ENCODE data around the gene DPP6. TPM values are rescaled to one million over a fixed set of nuclear protein-coding genes. Genes with fewer than 3 reads are reported as not detected.

DPP6 gene
- total RNA-seq, 1 donor from 2014 or later: not detected

DNA sequence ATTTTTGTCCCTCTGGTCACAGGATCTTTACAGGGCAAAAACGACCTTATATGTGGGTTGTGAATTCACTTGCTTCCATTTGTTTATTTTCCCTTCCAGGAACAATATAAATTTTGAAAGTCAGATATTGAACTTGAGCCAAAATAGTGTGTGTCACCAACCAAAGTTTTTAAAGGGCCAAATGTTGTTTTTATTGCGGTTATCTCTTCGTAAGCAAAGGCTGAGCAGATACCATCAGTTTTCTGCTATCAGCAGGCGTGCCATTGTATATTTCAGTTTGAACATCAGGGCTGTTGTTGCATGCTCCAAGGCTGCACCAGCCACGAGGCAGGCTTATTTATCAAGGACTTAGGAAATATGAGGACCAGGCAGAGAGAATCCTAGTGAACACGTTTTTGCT lies 790.4 kb downstream of the DPP6 start:
- Mint-ChIP-seq H3K4me3 (no peak overlapping the region), H3K27ac (no peak overlapping the region)

DNA sequence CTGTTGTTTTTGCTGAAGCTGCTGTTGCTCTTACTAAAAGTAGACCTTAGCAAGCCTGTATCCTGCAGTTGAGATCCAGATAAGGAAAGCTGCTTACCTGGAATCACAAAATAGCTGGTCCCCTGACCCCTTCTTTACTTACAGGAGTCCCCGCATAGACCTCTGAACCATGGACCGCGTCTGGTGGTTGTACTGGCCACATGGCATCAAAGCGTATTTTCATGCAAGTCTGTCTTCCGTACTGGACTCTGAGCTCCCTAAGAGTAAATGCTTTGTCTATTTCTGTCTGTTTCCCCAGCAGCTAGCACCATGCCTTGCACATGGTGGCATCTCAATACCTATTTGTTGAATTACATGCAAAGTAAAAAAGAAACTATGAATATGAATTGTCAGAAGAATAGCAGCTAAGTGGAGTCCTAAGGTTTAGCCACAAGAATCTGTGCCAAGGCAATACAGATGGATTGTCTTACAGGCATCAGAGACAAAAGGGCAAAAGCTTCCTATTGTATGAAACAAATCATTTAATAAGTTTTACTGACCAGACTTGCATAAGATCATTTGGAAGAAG lies 791.6 kb downstream of the DPP6 start:
- Mint-ChIP-seq H3K4me1 (no peaks in the 10 kb centered on the region), H3K36me3 (ENCODE audit: low read depth) (no peaks in the 10 kb centered on the region), H3K4me3 (no peak overlapping the region), H3K27me3 (peaks cover 17% of the 10 kb centered on the region), H3K9me3 (no peaks in the 10 kb centered on the region), H3K27ac (no peak overlapping the region)
- no peak for DNase-seq
- intact Hi-C loops (cut with micrococcal nuclease): no loop called here

More for the DNA sequence above, 790.4 kb downstream of the DPP6 start:
- H3K27me3 Mint-ChIP-seq: peaks cover 16% of the 10 kb centered on the region
- H3K9me3 Mint-ChIP-seq: no peaks in the 10 kb centered on the region
- no peak for DNase-seq
- no peaks in the 10 kb centered on the region for H3K36me3 Mint-ChIP-seq (ENCODE audit: low read depth)
- H3K4me1 Mint-ChIP-seq: no peaks in the 10 kb centered on the region
- intact Hi-C loops (cut with micrococcal nuclease): no loop called here

DNA sequence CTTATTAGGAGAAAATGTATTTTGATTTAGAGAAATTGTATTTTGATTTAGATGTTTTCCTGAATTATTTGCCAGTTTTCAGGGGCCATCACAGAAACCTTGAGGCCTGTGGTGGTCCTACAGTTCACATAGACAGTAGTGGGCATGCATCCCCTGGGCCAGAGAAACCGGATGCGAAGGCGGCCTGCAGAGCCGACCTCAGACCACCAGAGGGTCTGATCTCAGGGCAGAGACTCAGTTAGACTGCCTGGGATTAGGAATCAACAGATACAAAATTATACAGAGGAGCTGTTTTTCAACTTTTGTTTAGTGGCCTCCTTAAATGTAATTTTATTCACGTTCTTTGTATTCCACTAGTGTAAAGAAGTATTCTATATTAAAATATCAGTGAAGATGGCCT lies 792.3 kb downstream of the DPP6 start:
- intact Hi-C loops (cut with micrococcal nuclease): no loop called here
- no peak overlapping the region for H3K27ac Mint-ChIP-seq

DNA sequence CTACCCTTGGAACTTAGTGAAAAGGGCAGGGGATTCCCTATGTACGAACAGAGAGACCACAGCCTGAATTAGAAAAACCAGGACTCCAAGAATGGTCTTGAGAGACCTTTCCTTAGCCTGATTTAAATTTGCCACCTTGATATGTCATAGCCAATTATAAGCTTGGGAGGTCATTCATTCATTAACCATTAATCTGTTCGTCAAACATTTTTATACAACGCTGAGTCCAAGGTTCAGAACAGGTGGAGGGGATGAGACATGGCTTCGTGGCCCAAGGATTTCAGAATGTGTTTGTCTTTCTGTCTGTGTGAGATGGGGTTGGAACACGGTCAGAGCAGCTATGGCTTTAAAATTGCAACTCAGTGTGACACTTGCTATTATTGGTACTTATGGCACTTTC lies 792.8 kb downstream of the DPP6 start:
- intact Hi-C loops (cut with micrococcal nuclease): no loop called here
- Mint-ChIP-seq H3K27ac (no peak overlapping the region), H3K27me3 (peaks cover 22% of the 10 kb centered on the region), H3K4me3 (no peak overlapping the region), H3K36me3 (ENCODE audit: low read depth) (no peaks in the 10 kb centered on the region), H3K4me1 (no peaks in the 10 kb centered on the region), H3K9me3 (no peaks in the 10 kb centered on the region)
- DNase-seq: no peak

More for the DNA sequence above, 792.3 kb downstream of the DPP6 start:
- no peak for DNase-seq
- no peaks in the 10 kb centered on the region for H3K9me3 Mint-ChIP-seq
- no peaks in the 10 kb centered on the region for H3K36me3 Mint-ChIP-seq (ENCODE audit: low read depth)
- peaks cover 22% of the 10 kb centered on the region for H3K27me3 Mint-ChIP-seq
- no peak overlapping the region for H3K4me3 Mint-ChIP-seq
- H3K4me1 Mint-ChIP-seq: no peaks in the 10 kb centered on the region

DNA sequence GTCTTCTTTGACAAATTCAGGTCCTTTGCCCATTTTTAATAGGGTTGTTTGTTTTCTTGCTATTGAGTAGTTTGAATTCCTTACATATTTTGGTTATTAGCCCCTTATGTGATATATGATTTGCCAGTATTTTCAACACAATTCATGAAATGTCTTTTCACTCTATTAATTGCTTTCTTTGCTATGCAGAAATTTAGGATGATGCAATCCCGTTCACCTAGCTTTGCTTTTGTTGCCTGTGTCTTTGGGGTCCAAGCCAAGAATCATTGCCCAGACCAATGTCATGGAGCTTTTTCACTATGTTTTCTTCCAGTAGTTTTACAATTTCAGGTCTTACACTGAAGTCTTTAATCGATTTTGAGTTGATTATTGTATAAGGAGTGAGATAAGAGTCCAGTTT lies 796.3 kb downstream of the DPP6 start:
- Mint-ChIP-seq H3K27ac (no peak overlapping the region), H3K27me3 (peaks cover 19% of the 10 kb centered on the region), H3K4me1 (no peaks in the 10 kb centered on the region), H3K4me3 (no peak overlapping the region), H3K9me3 (no peaks in the 10 kb centered on the region), H3K36me3 (ENCODE audit: low read depth) (no peaks in the 10 kb centered on the region)
- intact Hi-C loops (cut with micrococcal nuclease): no loop called here
- DNase-seq: no peak

DNA sequence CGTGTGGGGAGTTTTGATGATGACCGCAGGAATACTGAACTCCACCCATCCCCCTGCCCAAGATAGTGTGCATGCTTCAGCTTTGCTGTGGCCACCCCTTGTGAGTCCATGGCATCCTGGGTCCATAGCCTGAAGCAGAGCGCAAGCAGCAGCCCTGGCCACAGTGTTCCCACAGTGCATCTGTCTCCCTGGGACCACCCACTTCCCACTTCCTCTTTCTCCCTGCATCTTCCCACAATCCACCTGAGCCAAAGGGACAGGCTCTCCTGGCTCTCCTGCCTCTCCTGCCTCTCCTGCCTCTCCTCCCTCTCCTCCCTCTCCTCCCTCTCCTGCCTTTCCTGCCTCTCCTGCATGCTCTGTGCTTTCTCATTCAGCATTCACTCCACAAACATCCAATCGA lies 800.0 kb downstream of the DPP6 start:
- no peak for DNase-seq
- H3K4me3 Mint-ChIP-seq: no peak overlapping the region
- no peaks in the 10 kb centered on the region for H3K4me1 Mint-ChIP-seq
- H3K9me3 Mint-ChIP-seq: no peaks in the 10 kb centered on the region
- no peak overlapping the region for H3K27ac Mint-ChIP-seq
- H3K27me3 Mint-ChIP-seq: peaks cover 8% of the 10 kb centered on the region
- intact Hi-C loops (cut with micrococcal nuclease): no loop called here
- H3K36me3 Mint-ChIP-seq (ENCODE audit: low read depth): no peaks in the 10 kb centered on the region

DNA sequence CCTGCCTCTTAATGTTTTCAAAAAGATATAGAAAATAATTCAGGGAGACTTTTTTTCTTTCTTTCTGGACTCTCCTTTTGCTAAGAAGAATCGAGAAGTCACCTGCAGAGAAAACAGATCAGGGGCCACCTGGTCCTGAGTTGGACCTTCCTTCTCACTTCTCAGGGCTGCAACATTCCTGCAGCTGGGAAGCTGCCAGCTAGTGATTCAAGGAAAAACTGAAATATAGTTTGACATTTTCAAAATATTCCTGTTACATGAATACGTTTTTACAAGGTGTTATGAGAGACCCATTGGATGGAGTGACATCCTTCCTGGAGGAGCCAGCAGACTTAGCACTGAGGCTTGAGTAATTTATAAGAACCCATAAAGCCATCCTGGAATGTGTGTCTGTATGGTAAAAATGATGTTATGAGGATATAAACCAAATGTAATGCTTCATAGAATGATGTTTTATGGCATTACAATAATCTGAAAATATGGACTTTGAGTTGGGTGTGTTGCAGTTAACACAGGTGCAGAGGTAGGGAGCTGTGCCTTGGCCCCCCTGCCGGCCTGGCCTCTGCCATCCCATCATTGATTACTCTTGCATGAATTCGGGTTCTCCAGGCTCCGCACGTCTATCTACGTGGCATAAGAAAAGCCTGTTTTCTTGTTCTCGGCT lies 801.0 kb downstream of the DPP6 start:
- H3K27me3 Mint-ChIP-seq: peaks cover 8% of the 10 kb centered on the region
- H3K36me3 Mint-ChIP-seq (ENCODE audit: low read depth): no peaks in the 10 kb centered on the region
- intact Hi-C loops (cut with micrococcal nuclease): no loop called here
- no peaks in the 10 kb centered on the region for H3K9me3 Mint-ChIP-seq
- H3K4me3 Mint-ChIP-seq: no peak overlapping the region
- no peaks in the 10 kb centered on the region for H3K4me1 Mint-ChIP-seq
- DNase-seq: no peak
- H3K27ac Mint-ChIP-seq: no peak overlapping the region

DNA sequence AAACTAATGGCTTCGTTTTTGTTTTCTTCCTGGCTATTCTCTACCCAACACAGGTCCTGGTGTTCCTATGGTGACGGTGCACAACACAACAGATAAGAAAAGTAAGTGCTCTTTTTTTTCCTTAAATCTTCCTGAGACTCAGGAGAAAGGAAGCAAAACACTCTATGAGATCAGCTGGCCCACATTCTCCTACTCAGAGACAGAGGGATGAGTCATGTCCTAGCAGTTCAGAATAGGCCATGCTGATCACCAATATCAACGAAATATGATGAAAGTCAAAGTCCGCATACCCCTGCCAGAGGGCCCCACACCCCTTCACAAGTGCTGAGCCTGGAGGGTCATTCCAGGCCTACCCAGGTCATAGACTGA lies 801.5 kb downstream of the DPP6 start:
- Mint-ChIP-seq H3K36me3 (ENCODE audit: low read depth) (no peaks in the 10 kb centered on the region), H3K4me3 (no peak overlapping the region), H3K27me3 (peaks cover 8% of the 10 kb centered on the region), H3K4me1 (no peaks in the 10 kb centered on the region), H3K27ac (no peak overlapping the region), H3K9me3 (no peaks in the 10 kb centered on the region)
- DNase-seq: no peak
- intact Hi-C loops (cut with micrococcal nuclease): no loop called here

DNA sequence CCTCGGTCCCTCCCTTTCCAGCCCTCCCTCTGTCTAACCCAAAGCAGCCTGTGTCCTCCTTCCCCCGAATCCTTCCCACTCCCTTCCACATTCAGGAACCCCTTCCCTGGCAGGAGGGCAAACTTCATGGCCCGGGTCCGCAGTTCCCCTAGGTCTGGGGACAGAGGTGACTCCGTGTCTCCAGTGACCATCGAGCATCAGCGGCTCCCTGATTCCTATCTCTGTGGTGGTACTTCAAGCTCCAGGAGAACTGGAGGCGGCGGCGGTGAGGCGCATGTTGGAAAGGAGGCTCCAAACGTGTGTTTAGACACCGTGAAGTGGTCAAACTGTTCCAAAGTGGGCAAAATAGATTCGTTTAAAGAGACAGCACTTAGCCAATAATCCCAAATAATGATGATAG lies 802.6 kb downstream of the DPP6 start:
- H3K9me3 Mint-ChIP-seq: no peaks in the 10 kb centered on the region
- H3K27ac Mint-ChIP-seq: no peak overlapping the region
- peaks cover 2% of the 10 kb centered on the region for H3K27me3 Mint-ChIP-seq
- DNase-seq: no peak
- intact Hi-C loops (cut with micrococcal nuclease): no loop called here
- H3K4me1 Mint-ChIP-seq: no peaks in the 10 kb centered on the region
- H3K4me3 Mint-ChIP-seq: no peak overlapping the region
- H3K36me3 Mint-ChIP-seq (ENCODE audit: low read depth): no peaks in the 10 kb centered on the region

DNA sequence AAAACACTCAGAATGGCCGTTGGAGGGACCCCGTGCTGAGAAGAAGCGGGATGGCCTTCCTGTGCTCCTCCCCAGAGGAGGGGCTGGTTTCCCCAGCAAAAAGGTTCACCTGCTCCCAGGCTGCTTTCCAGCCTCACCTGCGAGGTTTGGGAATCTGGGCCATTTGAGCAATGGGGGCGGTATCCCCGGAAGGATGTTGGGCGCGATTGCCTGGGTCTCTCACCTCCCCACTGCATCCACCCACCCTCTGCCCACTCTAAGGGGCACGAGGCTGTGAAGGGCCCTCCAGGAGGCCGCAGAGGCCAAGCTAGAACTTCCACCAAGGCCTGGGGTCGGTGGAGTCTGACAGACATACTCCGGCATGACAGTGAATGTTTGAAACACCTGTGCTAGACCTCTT lies 803.2 kb downstream of the DPP6 start:
- H3K4me3 Mint-ChIP-seq: no peak overlapping the region
- H3K9me3 Mint-ChIP-seq: no peaks in the 10 kb centered on the region
- no peaks in the 10 kb centered on the region for H3K4me1 Mint-ChIP-seq
- H3K27ac Mint-ChIP-seq: no peak overlapping the region
- no peak for DNase-seq
- intact Hi-C loops (cut with micrococcal nuclease): no loop called here
- no peaks in the 10 kb centered on the region for H3K36me3 Mint-ChIP-seq (ENCODE audit: low read depth)
- H3K27me3 Mint-ChIP-seq: no peaks in the 10 kb centered on the region

DNA sequence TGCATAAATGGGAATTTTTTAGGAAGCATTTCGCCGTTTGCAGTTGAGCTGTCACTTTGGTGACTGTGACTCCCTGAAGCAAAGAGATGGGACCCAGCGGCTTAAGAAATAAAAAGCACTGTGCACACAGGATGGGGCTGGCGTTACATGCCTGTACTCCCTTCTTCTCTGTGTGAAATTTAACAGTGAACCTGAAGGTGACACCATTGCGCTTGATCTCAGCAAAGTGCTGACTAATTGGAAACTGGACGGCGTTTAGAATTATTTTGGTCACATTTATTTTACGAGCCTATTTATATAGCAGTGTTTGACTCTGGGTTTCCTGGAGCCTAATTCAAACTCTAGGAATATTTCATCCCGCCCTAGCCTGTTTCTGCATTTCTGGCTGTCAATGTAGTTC lies 804.5 kb downstream of the DPP6 start:
- Mint-ChIP-seq H3K27me3 (no peaks in the 10 kb centered on the region), H3K4me3 (no peak overlapping the region), H3K4me1 (no peaks in the 10 kb centered on the region), H3K27ac (no peak overlapping the region), H3K9me3 (no peaks in the 10 kb centered on the region), H3K36me3 (ENCODE audit: low read depth) (no peaks in the 10 kb centered on the region)
- no peak for DNase-seq
- intact Hi-C loops (cut with micrococcal nuclease): no loop called here

DNA sequence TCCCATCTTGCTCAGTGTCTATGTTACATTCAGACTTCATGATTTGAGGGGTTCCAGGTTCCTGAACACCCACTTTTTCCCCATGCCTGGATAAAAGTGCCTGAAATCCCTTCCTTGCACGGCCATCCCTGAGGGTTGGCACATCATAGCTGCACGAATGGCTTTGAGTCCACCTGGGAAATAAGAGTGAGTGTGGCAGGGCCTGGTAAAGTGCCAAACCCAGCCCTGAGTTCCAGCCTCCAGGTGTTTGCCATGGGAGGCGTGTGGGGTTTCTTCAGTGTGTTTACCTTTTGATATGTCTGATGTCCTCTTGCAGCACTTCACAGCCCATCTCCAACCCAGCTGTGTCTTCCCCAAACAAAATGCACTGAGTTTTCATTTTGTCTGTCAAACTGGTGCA lies 805.0 kb downstream of the DPP6 start:
- Mint-ChIP-seq H3K4me3 (no peak overlapping the region), H3K4me1 (no peaks in the 10 kb centered on the region), H3K27me3 (no peaks in the 10 kb centered on the region), H3K36me3 (ENCODE audit: low read depth) (no peaks in the 10 kb centered on the region), H3K27ac (no peak overlapping the region), H3K9me3 (no peaks in the 10 kb centered on the region)
- intact Hi-C loops (cut with micrococcal nuclease): no loop called here
- no peak for DNase-seq

DNA sequence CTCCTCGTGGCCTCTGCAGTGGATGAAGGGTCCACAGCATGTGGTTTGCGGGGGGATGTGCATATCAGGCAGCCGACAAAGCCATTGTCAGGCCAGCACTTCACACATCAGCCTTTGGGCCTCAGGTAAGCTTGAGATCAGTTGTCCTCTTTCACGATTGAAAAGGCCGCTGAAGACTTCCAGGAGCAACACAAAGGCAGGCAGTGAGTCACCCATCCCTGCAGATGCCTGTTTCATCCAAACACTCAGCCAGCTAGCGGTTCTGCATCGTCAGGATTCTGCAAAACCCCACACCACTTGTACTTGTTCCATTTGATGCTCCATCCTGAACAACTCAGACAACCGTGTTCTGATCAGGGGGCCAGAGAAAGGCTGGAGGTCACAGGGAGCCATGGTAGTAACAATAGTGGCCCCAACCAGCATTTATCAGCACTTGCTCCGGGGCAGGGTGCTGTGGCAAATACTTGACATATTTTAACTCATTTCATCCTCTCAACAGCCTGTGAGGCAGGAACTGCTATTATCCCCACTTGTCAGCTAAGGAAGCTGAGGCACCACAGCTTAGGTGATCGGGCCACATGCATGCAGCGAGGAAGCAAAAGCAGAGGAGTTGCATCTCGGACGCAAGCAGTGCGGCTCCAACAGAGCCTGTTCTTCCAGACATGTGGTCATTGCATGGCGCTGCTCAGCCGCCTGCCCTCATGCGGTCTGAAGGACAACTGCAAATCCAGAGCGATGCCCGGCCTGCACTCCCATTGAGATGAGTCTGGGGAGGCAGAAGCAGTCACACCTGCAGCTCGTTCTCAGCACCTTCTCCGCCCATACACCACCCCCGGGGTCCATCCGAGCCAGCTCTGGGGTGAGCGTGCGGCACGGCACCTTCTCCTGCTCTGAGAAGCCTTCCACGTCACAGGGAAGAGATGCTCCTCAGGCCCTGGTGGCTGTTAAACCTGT lies 805.8 kb downstream of the DPP6 start:
- Mint-ChIP-seq H3K9me3 (no peaks in the 10 kb centered on the region), H3K36me3 (ENCODE audit: low read depth) (no peaks in the 10 kb centered on the region), H3K27ac (no peak overlapping the region), H3K4me3 (no peak overlapping the region), H3K27me3 (no peaks in the 10 kb centered on the region), H3K4me1 (no peaks in the 10 kb centered on the region)
- DNase-seq: no peak
- intact Hi-C loops (cut with micrococcal nuclease): no loop called here

DNA sequence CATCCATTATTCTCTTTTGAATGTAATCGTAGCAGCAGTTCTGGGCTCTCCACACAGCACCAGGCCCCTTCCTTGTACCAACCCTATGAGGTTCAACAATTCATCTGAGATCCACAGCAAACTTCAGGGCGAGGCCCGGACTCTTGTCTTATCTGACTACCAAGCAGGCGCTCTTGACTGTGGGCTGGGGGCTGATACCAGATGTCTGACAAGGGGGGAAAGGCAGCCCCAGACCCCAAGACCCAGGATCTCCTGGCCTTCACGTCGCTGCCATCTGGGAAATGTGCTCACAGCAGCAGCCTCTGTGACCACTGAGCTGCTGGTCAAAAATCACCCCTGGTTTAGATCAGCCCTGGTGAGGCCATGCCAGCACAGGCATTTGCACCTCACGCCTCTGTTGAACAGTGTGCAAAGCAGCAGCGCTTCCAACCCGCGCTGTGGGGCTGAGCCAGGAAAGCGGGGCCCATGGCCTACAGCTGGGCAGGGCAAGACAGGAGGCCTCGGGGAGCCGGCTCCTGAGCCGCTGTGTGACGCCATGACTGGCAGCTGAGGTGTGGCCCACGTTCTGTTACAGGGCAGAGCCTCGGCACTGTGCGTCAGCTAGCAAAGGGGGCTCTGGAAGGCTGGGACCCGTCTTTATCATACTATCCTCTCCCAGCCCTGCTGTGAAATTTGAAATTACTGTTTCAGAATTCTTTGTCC lies 806.8 kb downstream of the DPP6 start:
- Mint-ChIP-seq H3K4me1 (no peaks in the 10 kb centered on the region), H3K9me3 (no peaks in the 10 kb centered on the region), H3K27ac (no peak overlapping the region), H3K36me3 (ENCODE audit: low read depth) (no peaks in the 10 kb centered on the region), H3K27me3 (no peaks in the 10 kb centered on the region), H3K4me3 (no peak overlapping the region)
- DNase-seq: no peak
- intact Hi-C loops (cut with micrococcal nuclease): no loop called here

Data from activated CD4-positive, alpha-beta T cell treated with anti-CD3 and anti-CD28 coated beads, Interleukin-2, amount 10 ng/mL, durations not matched to agents 24 days and 14 days (primary cell).